ENCODE measurements around the gene SPATA24.

Gene SPATA24

GRCh38 chr5:139415869-139416268 lies 12.0 kb upstream of the SPATA24 start:
- no peak for TF ChIP-seq FOXP2 (optimal IDR thresholded peaks at IDR 0.05; ENCODE audit: borderline replicate concordance, extremely low read depth, extremely low read length, insufficient read depth)
- TF ChIP-seq POLR2AphosphoS5 (IDR thresholded peaks at IDR 0.05; ENCODE audit: low read depth, low read length), result no peak
- no peak for TF ChIP-seq REST (IDR thresholded peaks at IDR 0.05; ENCODE audit: insufficient read depth in 1 of 2, low read depth in 2 of 2, low read length in 2 of 2)
- no peak for TF ChIP-seq TAF1 (IDR thresholded peaks at IDR 0.05; ENCODE audit: borderline replicate concordance, insufficient read depth, low read length)
- TF ChIP-seq SIN3A (IDR thresholded peaks at IDR 0.05; ENCODE audit: borderline replicate concordance, insufficient read depth, low read length), result no peak

- no peak for TF ChIP-seq POLR2AphosphoS5 (IDR thresholded peaks at IDR 0.05; ENCODE audit: low read depth, low read length)
- no peak for TF ChIP-seq REST (IDR thresholded peaks at IDR 0.05; ENCODE audit: insufficient read depth in 1 of 2, low read depth in 2 of 2, low read length in 2 of 2)
Measured at GRCh38 chr5:139415221-139415861, 11.5 kb upstream of the SPATA24 start.

- TF ChIP-seq REST (IDR thresholded peaks at IDR 0.05; ENCODE audit: insufficient read depth in 1 of 2, low read depth in 2 of 2, low read length in 2 of 2), result no peak
- no peak for TF ChIP-seq SIN3A (IDR thresholded peaks at IDR 0.05; ENCODE audit: borderline replicate concordance, insufficient read depth, low read length)
- no peak for TF ChIP-seq TAF1 (IDR thresholded peaks at IDR 0.05; ENCODE audit: borderline replicate concordance, insufficient read depth, low read length)
- no peak for TF ChIP-seq FOXP2 (optimal IDR thresholded peaks at IDR 0.05; ENCODE audit: borderline replicate concordance, extremely low read depth, extremely low read length, insufficient read depth)
Measured at GRCh38 chr5:139414581-139415130, 10.8 kb upstream of the SPATA24 start.

GRCh38 chr5:139413963-139414362 lies 10.1 kb upstream of the SPATA24 start:
- no peak for TF ChIP-seq TAF1 (IDR thresholded peaks at IDR 0.05; ENCODE audit: borderline replicate concordance, insufficient read depth, low read length)
- no peak for TF ChIP-seq POLR2AphosphoS5 (IDR thresholded peaks at IDR 0.05; ENCODE audit: low read depth, low read length)
- no peak for TF ChIP-seq SIN3A (IDR thresholded peaks at IDR 0.05; ENCODE audit: borderline replicate concordance, insufficient read depth, low read length)
- no peak for TF ChIP-seq REST (IDR thresholded peaks at IDR 0.05; ENCODE audit: insufficient read depth in 1 of 2, low read depth in 2 of 2, low read length in 2 of 2)
- no peak for TF ChIP-seq FOXP2 (optimal IDR thresholded peaks at IDR 0.05; ENCODE audit: borderline replicate concordance, extremely low read depth, extremely low read length, insufficient read depth)

DNA sequence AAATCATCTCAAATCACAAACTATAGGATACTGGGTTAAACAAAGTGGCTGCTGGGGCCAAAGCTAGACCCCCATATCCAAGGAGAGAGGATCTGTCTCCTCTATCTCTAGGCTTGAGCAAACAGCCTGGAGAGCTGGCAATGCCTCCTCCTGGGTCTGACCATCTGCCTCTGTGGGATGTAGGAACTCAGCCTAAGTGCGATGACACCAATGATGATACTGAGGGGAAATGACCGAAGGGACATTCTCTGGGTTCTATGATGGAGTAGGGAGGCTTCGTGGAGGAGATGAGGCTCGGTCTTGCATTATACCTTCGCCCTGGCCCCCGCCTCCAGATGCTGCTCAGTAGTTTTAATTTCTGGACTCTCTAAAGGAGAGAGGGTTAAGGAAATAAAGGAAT lies 9.3 kb upstream of the SPATA24 start:
- TF ChIP-seq REST (IDR thresholded peaks at IDR 0.05; ENCODE audit: insufficient read depth in 1 of 2, low read depth in 2 of 2, low read length in 2 of 2) (no peak), FOXP2 (optimal IDR thresholded peaks at IDR 0.05; ENCODE audit: borderline replicate concordance, extremely low read depth, extremely low read length, insufficient read depth) (no peak), SIN3A (IDR thresholded peaks at IDR 0.05; ENCODE audit: borderline replicate concordance, insufficient read depth, low read length) (no peak), POLR2AphosphoS5 (IDR thresholded peaks at IDR 0.05; ENCODE audit: low read depth, low read length) (no peak), TAF1 (IDR thresholded peaks at IDR 0.05; ENCODE audit: borderline replicate concordance, insufficient read depth, low read length) (no peak)
